ENCODE results near the gene DGKZ. TPM values are rescaled to one million over a fixed set of nuclear protein-coding genes. Genes with fewer than 3 reads are reported as not detected.

DGKZ gene
- total RNA-seq, 1 donor from 2014 or later: 123 TPM

- Histone ChIP-seq H3K27me3 (no peaks in the 10 kb centered on the region), H3K36me3 (peaks cover 43 to 65% of the 10 kb centered on the region in 2 donors), H3K4me1 (no peaks in the 10 kb centered on the region), H3K9me3 (no peaks in the 10 kb centered on the region), H3K4me3 (no peak overlapping the region), H3K27ac (no peak overlapping the region)
- no peak for TF ChIP-seq CTCF (IDR thresholded peaks at IDR 0.05)
- intact Hi-C loops (cut with DNase I): no loop called here
- no peak for DNase-seq (ENCODE audit: low spot score in 2 of 2)
These were observed 60.4 kb downstream of the DGKZ start for GRCh38 chr11:46407635-46408034.

GRCh38 chr11:46408407-46408986 is 61.2 kb downstream of the DGKZ start:
- DNase-seq (ENCODE audit: low spot score in 2 of 2): no peak
- Histone ChIP-seq H3K9me3 (no peaks in the 10 kb centered on the region), H3K27ac (no peak overlapping the region), H3K4me1 (no peaks in the 10 kb centered on the region), H3K4me3 (no peak overlapping the region), H3K27me3 (no peaks in the 10 kb centered on the region), H3K36me3 (peaks cover 45 to 64% of the 10 kb centered on the region in 2 donors)
- intact Hi-C loops (cut with DNase I): no loop called here
- TF ChIP-seq CTCF (IDR thresholded peaks at IDR 0.05): no peak

- Histone ChIP-seq H3K4me1 (no peaks in the 10 kb centered on the region), H3K9me3 (no peaks in the 10 kb centered on the region), H3K4me3 (no peak overlapping the region), H3K27ac (no peak overlapping the region), H3K27me3 (no peaks in the 10 kb centered on the region), H3K36me3 (peaks cover 60 to 65% of the 10 kb centered on the region in 2 donors)
- no peak for TF ChIP-seq CTCF (IDR thresholded peaks at IDR 0.05)
- no peak for DNase-seq (ENCODE audit: low spot score in 2 of 2)
- intact Hi-C loops (cut with DNase I): no loop called here
These were observed 62.8 kb downstream of the DGKZ start for GRCh38 chr11:46410021-46410420.

- no peak for TF ChIP-seq CTCF (IDR thresholded peaks at IDR 0.05)
- Histone ChIP-seq H3K9me3 (no peaks in the 10 kb centered on the region), H3K4me3 (no peak overlapping the region), H3K27me3 (no peaks in the 10 kb centered on the region), H3K4me1 (no peaks in the 10 kb centered on the region), H3K36me3 (peaks cover 54 to 59% of the 10 kb centered on the region in 2 donors), H3K27ac (no peak overlapping the region)
- intact Hi-C loops (cut with DNase I): no loop called here
- DNase-seq (ENCODE audit: low spot score in 2 of 2): no peak
These were observed 66.7 kb downstream of the DGKZ start for GRCh38 chr11:46413760-46414465.

- no peaks in the 10 kb centered on the region for H3K27me3 ChIP-seq
- peaks cover 49 to 55% of the 10 kb centered on the region in 2 donors for H3K36me3 ChIP-seq
- intact Hi-C loops (cut with DNase I): no loop called here
- no peak for DNase-seq (ENCODE audit: low spot score in 2 of 2)
- no peak overlapping the region for H3K4me3 ChIP-seq
- H3K27ac ChIP-seq: no peak overlapping the region
- no peak for TF ChIP-seq CTCF (IDR thresholded peaks at IDR 0.05)
- H3K9me3 ChIP-seq: no peaks in the 10 kb centered on the region
- no peaks in the 10 kb centered on the region for H3K4me1 ChIP-seq
These were observed 67.2 kb downstream of the DGKZ start for GRCh38 chr11:46414466-46414796.
